Muscle of leg (tissue), 11 donors: ENCODE results near the gene APOC3. TPM values are rescaled to one million over a fixed set of nuclear protein-coding genes. Genes with fewer than 3 reads are reported as not detected.
"Not testable (repeated sequence)": the region's sequence is repeated elsewhere in the genome, so short reads cannot be mapped to it uniquely, and the experiment has no call there.

ENCODE experiments used
- DNase-seq: peaks from one replicate; pipeline ENCODE4 v3.0.0; 2013
- H3K27ac ChIP-seq: one replicate; pipeline ENCODE4 v1.5.1; 2013; ENCODE audit warnings: mild to moderate bottlenecking, low read length, control low read depth
- H3K27me3 ChIP-seq: one replicate; pipeline ENCODE4 v1.6.1; 2013; ENCODE audit warnings: low read length; ENCODE audit not compliant: control insufficient read depth, insufficient read depth
- H3K36me3 ChIP-seq: one replicate; pipeline ENCODE4 v1.6.1; 2013; ENCODE audit warnings: low read length; ENCODE audit not compliant: control insufficient read depth, insufficient read depth
- H3K4me1 ChIP-seq: one replicate; pipeline ENCODE4 v1.6.1; 2013; ENCODE audit warnings: low read length; ENCODE audit not compliant: control insufficient read depth, insufficient read depth
- H3K4me3 ChIP-seq: one replicate; pipeline ENCODE4 v1.5.1; 2013; ENCODE audit warnings: low read length, control low read depth
- H3K9me3 ChIP-seq: replicated peaks from 2 replicates; pipeline ENCODE4 v1.6.1; 2013; ENCODE audit warnings: low read depth, low read length; ENCODE audit not compliant: control insufficient read depth
- WGBS: methylation state at CpG from one replicate; pipeline ENCODE4 v1.1.5; 2013; ENCODE audit warnings: missing lambda C conversion rate; ENCODE audit not compliant: insufficient coverage; 5-methylcytosine and 5-hydroxymethylcytosine counted together
- polyA plus RNA-seq, 8 donors: library from polyadenylated mRNA; unstranded; fragments of 120-200 nt; gene quantifications; one replicate each; pipeline versions ENCODE4 v1.2.1 to v1.2.3, GENCODE V29; 2013; ENCODE audit warnings: inconsistent platforms in 1 of 8, low replicate concordance in 1 of 8; ENCODE audit not compliant: insufficient read length in 8 of 8, insufficient read depth in 1 of 8
- total RNA-seq: library from RNA; stranded (reverse); fragments of 120-200 nt; gene quantifications from one replicate; pipeline ENCODE4 v1.2.4, GENCODE V29; 2013

The APOC3 gene
- total and polyA plus RNA-seq, 9 donors = 0.40 to 36.6 (median 2.6) TPM; not detected in 3

- H3K9me3 ChIP-seq = not testable (repeated sequence)
These were observed 28.0 kb upstream of the APOC3 start for GRCh38 chr11:116801662-116802061.

DNA sequence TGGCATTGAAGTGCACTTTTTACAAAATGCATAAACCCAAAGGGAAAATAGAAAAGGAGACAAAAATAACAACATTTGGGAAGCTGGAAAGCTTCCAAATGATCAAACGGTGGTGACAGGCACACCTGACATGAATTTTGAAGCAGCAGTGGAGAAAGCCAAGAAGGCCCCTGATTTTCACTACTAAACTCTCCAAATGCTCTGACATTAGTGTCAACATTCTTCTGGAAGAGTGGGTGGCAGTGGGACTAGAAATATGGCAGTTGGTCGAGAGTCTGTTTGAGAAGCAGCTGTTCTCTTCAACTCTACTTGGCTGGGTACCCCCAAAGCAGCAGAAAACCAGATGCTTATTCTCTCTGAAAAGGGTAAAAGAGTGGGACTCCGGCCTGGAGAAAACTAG lies 25.7 kb upstream of the APOC3 start:
- H3K4me1 ChIP-seq = no peaks in the 10 kb centered on the region
- no peak overlapping the region for H3K27ac ChIP-seq
- no peaks in the 10 kb centered on the region for H3K9me3 ChIP-seq
- no peaks in the 10 kb centered on the region for H3K36me3 ChIP-seq
- DNase-seq = no peak
- no peak overlapping the region for H3K4me3 ChIP-seq
- peaks cover 2% of the 10 kb centered on the region for H3K27me3 ChIP-seq
- WGBS = 20% methylated on average over 1 of the region's 3 CpGs

More at GRCh38 chr11:116801662-116802061, 28.0 kb upstream of the APOC3 start:
- not testable (repeated sequence) for H3K4me3 ChIP-seq, H3K27me3 ChIP-seq, H3K4me1 ChIP-seq, DNase-seq, H3K36me3 ChIP-seq, H3K27ac ChIP-seq

GRCh38 chr11:116807601-116808261 lies 22.0 kb upstream of the APOC3 start:
- H3K9me3 ChIP-seq = no peaks in the 10 kb centered on the region
- no peaks in the 10 kb centered on the region for H3K4me1 ChIP-seq
- no peak for DNase-seq
- 83% methylated on average over 4 of the region's 6 CpGs for WGBS
- H3K4me3 ChIP-seq = no peak overlapping the region
- no peaks in the 10 kb centered on the region for H3K36me3 ChIP-seq
- H3K27ac ChIP-seq = no peak overlapping the region
- no peaks in the 10 kb centered on the region for H3K27me3 ChIP-seq

DNA sequence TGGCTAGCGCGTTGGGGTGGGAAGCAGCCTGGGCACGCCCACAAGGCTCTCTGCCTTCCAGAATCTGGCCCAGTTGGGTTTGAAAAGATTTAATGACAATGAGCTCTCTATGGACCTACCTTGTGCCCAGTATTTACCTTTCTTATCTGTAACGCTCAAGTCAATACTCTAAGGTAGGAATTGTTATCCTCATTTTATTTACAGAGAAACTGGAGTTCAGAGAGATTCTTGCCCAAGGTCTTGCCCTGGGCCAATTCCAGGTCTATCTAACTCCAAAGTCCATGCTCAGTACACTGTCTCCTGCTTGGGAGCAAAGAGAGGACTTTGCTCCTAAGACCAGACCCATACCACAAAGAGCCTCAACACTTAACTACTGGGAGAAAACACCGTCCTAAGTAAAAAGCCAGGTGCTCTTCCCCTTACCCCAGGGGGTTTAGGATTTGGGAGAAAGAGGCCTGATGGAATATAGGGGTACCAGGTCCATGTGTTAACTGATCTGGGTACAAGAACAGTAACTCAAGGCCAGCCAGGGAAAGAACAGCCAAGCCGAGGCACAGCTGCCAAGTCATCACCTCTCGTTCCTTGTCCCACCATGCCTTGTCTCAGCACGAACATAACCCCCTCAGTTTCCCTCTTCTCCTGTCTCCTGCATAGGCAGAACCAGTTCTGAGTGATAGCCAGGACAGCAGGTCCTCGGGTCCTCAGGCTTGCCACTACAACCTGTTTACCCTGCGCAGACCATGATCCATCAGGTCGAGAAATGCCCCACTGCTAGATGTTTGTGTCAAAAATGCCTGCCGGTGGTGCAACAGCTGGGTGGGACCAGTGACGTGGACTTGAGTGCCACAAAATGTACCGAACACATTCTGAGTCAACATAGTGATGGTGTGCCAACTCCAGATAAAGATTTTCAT lies 21.2 kb upstream of the APOC3 start:
- peaks cover 5% of the 10 kb centered on the region for H3K27me3 ChIP-seq
- H3K27ac ChIP-seq = no peak overlapping the region
- 83% methylated on average over 4 of the region's 14 CpGs for WGBS
- H3K36me3 ChIP-seq = no peaks in the 10 kb centered on the region
- no peaks in the 10 kb centered on the region for H3K9me3 ChIP-seq
- DNase-seq = no peak
- no peak overlapping the region for H3K4me3 ChIP-seq
- no peaks in the 10 kb centered on the region for H3K4me1 ChIP-seq

GRCh38 chr11:116811194-116811593 lies 18.5 kb upstream of the APOC3 start:
- H3K36me3 ChIP-seq = no peaks in the 10 kb centered on the region
- no peaks in the 10 kb centered on the region for H3K9me3 ChIP-seq
- no peak for DNase-seq
- no peaks in the 10 kb centered on the region for H3K4me1 ChIP-seq
- H3K27me3 ChIP-seq = peaks cover 5% of the 10 kb centered on the region
- no peak overlapping the region for H3K4me3 ChIP-seq
- WGBS = 80% methylated on average over 1 of the region's 3 CpGs
- no peak overlapping the region for H3K27ac ChIP-seq

DNA sequence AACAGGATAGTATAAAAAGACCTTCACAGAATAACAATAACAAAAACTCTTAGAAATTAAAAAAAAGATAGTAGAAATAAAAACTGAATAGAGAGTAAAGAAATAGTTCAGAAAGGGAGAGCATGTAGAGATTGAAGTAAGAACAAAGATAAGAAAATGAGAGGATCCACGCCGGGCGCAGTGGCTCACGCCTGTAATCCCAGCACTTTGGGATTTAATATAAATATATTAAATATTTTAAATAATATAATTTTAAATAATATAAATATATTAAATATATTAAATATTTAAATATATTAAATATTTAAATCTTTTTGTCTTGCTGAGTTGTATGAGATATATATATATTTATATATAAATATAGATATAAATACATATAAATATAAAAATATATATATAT lies 17.6 kb upstream of the APOC3 start:
- Histone ChIP-seq H3K36me3 (no peaks in the 10 kb centered on the region), H3K27me3 (peaks cover 5% of the 10 kb centered on the region), H3K9me3 (no peaks in the 10 kb centered on the region), H3K4me3 (no peak overlapping the region), H3K27ac (no peak overlapping the region), H3K4me1 (no peaks in the 10 kb centered on the region)
- DNase-seq = no peak
- no CpG with 5 or more reads among the region's 4 CpGs for WGBS

DNA sequence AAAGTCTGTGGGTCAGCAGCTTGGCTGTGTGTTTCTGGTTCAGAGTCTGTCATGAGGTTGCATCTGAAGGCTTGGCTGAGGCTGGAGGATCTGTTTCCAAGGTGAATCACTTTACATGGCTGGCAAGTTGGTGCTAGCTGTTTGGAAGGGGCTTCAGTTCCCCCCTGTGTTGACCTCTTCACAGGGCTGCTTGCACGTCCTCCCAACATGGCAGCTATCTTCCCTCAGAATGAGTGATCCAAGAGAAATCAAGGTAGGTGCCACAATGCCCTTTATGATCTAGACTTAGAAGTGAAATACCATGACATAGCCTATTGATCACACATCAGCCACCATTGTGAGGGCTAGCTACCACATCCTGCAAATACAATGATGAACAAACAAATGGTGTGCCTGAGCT lies 16.5 kb upstream of the APOC3 start:
- WGBS = 100% methylated on average over 1 of the region's 1 CpG
- Histone ChIP-seq H3K4me3 (no peak overlapping the region), H3K36me3 (no peaks in the 10 kb centered on the region), H3K4me1 (no peaks in the 10 kb centered on the region), H3K9me3 (no peaks in the 10 kb centered on the region), H3K27ac (no peak overlapping the region), H3K27me3 (peaks cover 5% of the 10 kb centered on the region)
- DNase-seq = no peak

DNA sequence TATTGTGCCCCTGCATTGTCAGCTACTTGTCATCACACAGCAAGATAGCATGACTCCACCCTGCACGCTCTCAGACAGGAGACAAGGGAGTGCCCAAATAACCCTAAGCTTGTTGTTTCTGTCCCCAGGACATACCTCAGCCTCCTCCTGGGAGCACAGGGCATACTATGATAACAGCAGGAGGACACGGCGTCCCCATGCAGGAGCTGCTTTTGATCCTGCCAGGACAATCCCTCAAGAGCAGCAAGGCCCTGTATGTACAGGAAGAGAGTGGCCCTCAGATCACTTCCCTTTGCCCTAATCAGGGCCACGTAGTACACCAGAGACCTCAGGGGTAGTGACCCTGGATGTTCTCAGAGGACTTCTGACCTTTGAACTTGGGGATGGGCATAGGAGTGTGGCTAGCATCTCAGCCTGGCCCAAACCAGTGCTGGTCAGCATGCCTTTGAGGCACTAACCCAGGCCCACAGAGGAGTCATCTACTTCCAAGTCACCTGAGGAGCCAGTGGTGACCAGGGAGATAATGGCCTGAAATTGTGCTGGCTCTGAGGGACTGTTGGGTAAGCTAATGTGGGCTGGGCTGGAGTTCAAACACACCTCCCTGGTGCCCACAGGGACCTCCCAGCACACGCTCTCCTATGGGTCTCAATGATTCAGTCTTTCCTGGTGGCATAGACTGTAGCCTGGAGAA lies 15.8 kb upstream of the APOC3 start:
- no peak for DNase-seq
- Histone ChIP-seq H3K4me1 (no peaks in the 10 kb centered on the region), H3K27me3 (peaks cover 5% of the 10 kb centered on the region), H3K9me3 (no peaks in the 10 kb centered on the region), H3K4me3 (no peak overlapping the region), H3K27ac (no peak overlapping the region), H3K36me3 (no peaks in the 10 kb centered on the region)
- WGBS = 73% methylated on average over 4 of the region's 5 CpGs

DNA sequence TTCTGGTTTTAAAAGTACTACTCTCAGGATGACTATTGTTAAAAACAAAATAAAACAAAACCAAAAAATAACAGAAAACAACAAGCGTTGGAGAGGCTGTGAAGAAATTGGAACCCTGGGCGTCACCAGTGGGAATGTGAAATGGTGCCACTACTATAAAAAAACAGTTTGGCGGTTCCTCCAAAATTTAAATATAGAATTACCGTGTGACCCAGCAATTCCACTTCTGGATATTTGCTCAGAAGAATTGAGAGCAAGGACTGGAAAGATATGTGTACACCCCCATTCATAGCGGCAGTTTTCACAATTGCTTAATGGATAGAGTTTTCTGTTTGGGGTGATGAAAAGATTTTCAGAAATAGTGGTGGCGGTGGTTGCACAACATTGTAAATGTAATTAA lies 15.2 kb upstream of the APOC3 start:
- Histone ChIP-seq H3K4me3 (no peak overlapping the region), H3K4me1 (no peaks in the 10 kb centered on the region), H3K9me3 (no peaks in the 10 kb centered on the region), H3K36me3 (no peaks in the 10 kb centered on the region), H3K27me3 (peaks cover 5% of the 10 kb centered on the region), H3K27ac (no peak overlapping the region)
- no peak for DNase-seq
- no CpG with 5 or more reads among the region's 6 CpGs for WGBS

GRCh38 chr11:116819049-116819448 lies 10.7 kb upstream of the APOC3 start:
- Histone ChIP-seq H3K27me3 (peaks cover 2% of the 10 kb centered on the region), H3K9me3 (no peaks in the 10 kb centered on the region), H3K36me3 (no peaks in the 10 kb centered on the region), H3K4me1 (no peaks in the 10 kb centered on the region), H3K4me3 (no peak overlapping the region), H3K27ac (no peak overlapping the region)
- no peak for DNase-seq
- WGBS = 86% methylated on average over 8 of the region's 9 CpGs
